ENCODE measurements around the gene SPATC1L. TPM values are rescaled to one million over a fixed set of nuclear protein-coding genes. Genes with fewer than 3 reads are reported as not detected.
"Not testable (repeated sequence)": the region's sequence is repeated elsewhere in the genome, so short reads cannot be mapped to it uniquely, and the experiment has no call there.

SPATC1L gene
- total RNA-seq, 3 donors from 2014 or later: 6.8 to 17.5 (median 10.6) TPM

GRCh38 chr21:46150491-46151121 is 33.7 kb downstream of the SPATC1L start:
- H3K4me1 Mint-ChIP-seq (ENCODE audit: low read depth): no peaks in the 10 kb centered on the region
- no peaks in the 10 kb centered on the region for H3K36me3 Mint-ChIP-seq (ENCODE audit: insufficient read depth)
- H3K4me3 Mint-ChIP-seq: no peak overlapping the region
- no peaks in the 10 kb centered on the region for H3K9me3 Mint-ChIP-seq
- no peak for ATAC-seq
- no peaks in the 10 kb centered on the region for H3K27me3 Mint-ChIP-seq (ENCODE audit: low read depth)
- DNase-seq: no peak

GRCh38 chr21:46150073-46150472 is 34.2 kb downstream of the SPATC1L start:
- H3K4me1 Mint-ChIP-seq (ENCODE audit: low read depth): no peaks in the 10 kb centered on the region
- H3K36me3 Mint-ChIP-seq (ENCODE audit: insufficient read depth): no peaks in the 10 kb centered on the region
- no peaks in the 10 kb centered on the region for H3K9me3 Mint-ChIP-seq
- ATAC-seq (no peak), DNase-seq (peak; percentile 2)
- H3K27me3 Mint-ChIP-seq (ENCODE audit: low read depth): no peaks in the 10 kb centered on the region
- H3K4me3 Mint-ChIP-seq: no peak overlapping the region

- no peak overlapping the region for H3K4me3 Mint-ChIP-seq
These were observed 34.9 kb downstream of the SPATC1L start for GRCh38 chr21:46149205-46149901.

GRCh38 chr21:46148106-46148505 is 36.2 kb downstream of the SPATC1L start:
- DNase-seq: no peak
- no peaks in the 10 kb centered on the region for H3K27me3 Mint-ChIP-seq (ENCODE audit: low read depth)

More at GRCh38 chr21:46149205-46149901, 34.9 kb downstream of the SPATC1L start:
- H3K4me1 Mint-ChIP-seq (ENCODE audit: low read depth): peaks cover 3% of the 10 kb centered on the region
- no peaks in the 10 kb centered on the region for H3K27me3 Mint-ChIP-seq (ENCODE audit: low read depth)
- ATAC-seq: no peak
- no peaks in the 10 kb centered on the region for H3K36me3 Mint-ChIP-seq (ENCODE audit: insufficient read depth)
- no peak for DNase-seq
- H3K9me3 Mint-ChIP-seq: no peaks in the 10 kb centered on the region

GRCh38 chr21:46147429-46147828 is 36.8 kb downstream of the SPATC1L start:
- not testable (repeated sequence) for H3K9me3 Mint-ChIP-seq; ATAC-seq; H3K4me3 Mint-ChIP-seq; H3K36me3 Mint-ChIP-seq (ENCODE audit: insufficient read depth); H3K27me3 Mint-ChIP-seq (ENCODE audit: low read depth)
- H3K4me1 Mint-ChIP-seq (ENCODE audit: low read depth): peaks cover 11% of the 10 kb centered on the region
- peak; percentile 30 for DNase-seq

More at GRCh38 chr21:46148106-46148505, 36.2 kb downstream of the SPATC1L start:
- H3K36me3 Mint-ChIP-seq (ENCODE audit: insufficient read depth): no peaks in the 10 kb centered on the region
- H3K4me3 Mint-ChIP-seq: no peak overlapping the region
- peaks cover 10% of the 10 kb centered on the region for H3K4me1 Mint-ChIP-seq (ENCODE audit: low read depth)
- H3K9me3 Mint-ChIP-seq: no peaks in the 10 kb centered on the region
- ATAC-seq: no peak

- Mint-ChIP-seq H3K4me3 (no peak overlapping the region), H3K9me3 (no peaks in the 10 kb centered on the region), H3K36me3 (ENCODE audit: insufficient read depth) (no peaks in the 10 kb centered on the region), H3K4me1 (ENCODE audit: low read depth) (peaks cover 11% of the 10 kb centered on the region), H3K27me3 (ENCODE audit: low read depth) (no peaks in the 10 kb centered on the region)
- ATAC-seq: no peak
- no peak for DNase-seq
These were observed 37.4 kb downstream of the SPATC1L start for GRCh38 chr21:46146856-46147255.

- H3K27me3 Mint-ChIP-seq (ENCODE audit: low read depth): no peaks in the 10 kb centered on the region
- ATAC-seq: no peak
- no peaks in the 10 kb centered on the region for H3K36me3 Mint-ChIP-seq (ENCODE audit: insufficient read depth)
- H3K9me3 Mint-ChIP-seq: no peaks in the 10 kb centered on the region
- peaks cover 11% of the 10 kb centered on the region for H3K4me1 Mint-ChIP-seq (ENCODE audit: low read depth)
- DNase-seq: no peak
- no peak overlapping the region for H3K4me3 Mint-ChIP-seq
These were observed 38.2 kb downstream of the SPATC1L start for GRCh38 chr21:46145840-46146691.

GRCh38 chr21:46145159-46145839 is 39.0 kb downstream of the SPATC1L start:
- Mint-ChIP-seq H3K27me3 (ENCODE audit: low read depth) (no peaks in the 10 kb centered on the region), H3K4me3 (no peak overlapping the region), H3K4me1 (ENCODE audit: low read depth) (peaks cover 11% of the 10 kb centered on the region), H3K9me3 (no peaks in the 10 kb centered on the region), H3K36me3 (ENCODE audit: insufficient read depth) (no peaks in the 10 kb centered on the region)
- no peak for DNase-seq
- ATAC-seq: no peak

- Mint-ChIP-seq H3K4me1 (ENCODE audit: low read depth) (peaks cover 11% of the 10 kb centered on the region), H3K27me3 (ENCODE audit: low read depth) (no peaks in the 10 kb centered on the region), H3K9me3 (no peaks in the 10 kb centered on the region), H3K36me3 (ENCODE audit: insufficient read depth) (no peaks in the 10 kb centered on the region), H3K4me3 (peak overlapping the region; percentile 31)
- DNase-seq (no peak), ATAC-seq (no peak)
These were observed 39.7 kb downstream of the SPATC1L start for GRCh38 chr21:46144464-46145070.

GRCh38 chr21:46142582-46143473 is 41.4 kb downstream of the SPATC1L start:
- Mint-ChIP-seq H3K4me1 (ENCODE audit: low read depth) (peaks cover 11% of the 10 kb centered on the region), H3K4me3 (no peak overlapping the region), H3K9me3 (no peaks in the 10 kb centered on the region), H3K36me3 (ENCODE audit: insufficient read depth) (no peaks in the 10 kb centered on the region), H3K27me3 (ENCODE audit: low read depth) (peaks cover 4% of the 10 kb centered on the region)
- ATAC-seq: no peak
- DNase-seq: no peak

GRCh38 chr21:46141767-46142581 is 42.3 kb downstream of the SPATC1L start:
- no peak for ATAC-seq
- DNase-seq: no peak
- H3K36me3 Mint-ChIP-seq (ENCODE audit: insufficient read depth): no peaks in the 10 kb centered on the region
- peaks cover 6% of the 10 kb centered on the region for H3K27me3 Mint-ChIP-seq (ENCODE audit: low read depth)
- H3K4me1 Mint-ChIP-seq (ENCODE audit: low read depth): peaks cover 11% of the 10 kb centered on the region
- H3K9me3 Mint-ChIP-seq: no peaks in the 10 kb centered on the region
- no peak overlapping the region for H3K4me3 Mint-ChIP-seq

- H3K4me1 Mint-ChIP-seq (ENCODE audit: low read depth): peaks cover 11% of the 10 kb centered on the region
- H3K27me3 Mint-ChIP-seq (ENCODE audit: low read depth); H3K36me3 Mint-ChIP-seq (ENCODE audit: insufficient read depth); H3K9me3 Mint-ChIP-seq; DNase-seq; ATAC-seq; H3K4me3 Mint-ChIP-seq: not testable (repeated sequence)
These were observed 43.8 kb downstream of the SPATC1L start for GRCh38 chr21:46140352-46141003.
